K562 (cell line): ENCODE data around the gene PRSS53. TPM values are rescaled to one million over a fixed set of nuclear protein-coding genes. Genes with fewer than 3 reads are reported as not detected.
A peak's percentile ranks its signal among the peaks of the same experiment; 100 is the strongest.

Source experiments
- ATAC-seq: fragments of 200-7000 bp; cut with Tn5 transposase; 3 replicates; pipeline ENCODE4 v1.9.1; 2020; ENCODE audit warnings: moderate library complexity
- BruUV-seq: library from RNA; stranded (reverse); fragments of 400-500 nt; replicated peaks from 2 replicates; lab custom pipeline; 2021; lab: Mats Ljungman, UMichigan
- CTCF ChIA-PET: fragments of 300-600 bp; formaldehyde crosslinking; extraction: SDS; loops from one replicate; lab custom pipeline; 2021; ENCODE audit warnings: low intra/inter-chr PET ratio; lab: Yijun Ruan, JAX
- POLR2A ChIA-PET: fragments of 300-600, 350-650 bp; sonication (Branson Sonifier 250); formaldehyde crosslinking; extraction: SDS; loops from one replicate; lab custom pipeline; 2021; ENCODE audit warnings: antibody characterized with exemption, inconsistent platforms; lab: Yijun Ruan, JAX
- DNase-seq, 4 experiments: peaks; one replicate each; pipeline versions ENCODE4 v3.0.0 to v3.0.0-alpha.2; 2011 to 2018; ENCODE audit warnings: low spot score in 3 of 4, mixed read lengths in 3 of 4; ENCODE audit errors: extremely low read depth in 1 of 4
- FAIRE-seq: peaks from 2 replicates; lab custom pipeline; 2011; peaks lifted over from hg19 to GRCh38; lab: Jason Lieb, UNC
- H2AFZ ChIP-seq: 2 replicates; pipeline ENCODE4 v1.6.0; 2011; ENCODE audit warnings: low read depth, low read length, control low read depth, inconsistent platforms
- H3K27ac ChIP-seq: fragments of 200-600 bp; 3 replicates; pipeline ENCODE4 v1.8.0; 2011; ENCODE audit warnings: low read depth, mild to moderate bottlenecking, control low read depth, inconsistent platforms, low read length, moderate library complexity, mixed read lengths; ENCODE audit errors: extremely low read depth
- H3K27me3 ChIP-seq, 2 experiments: fragments of 300-600 bp in 1 of 2; 2 replicates in 1 of 2; 3 replicates in 1 of 2; pipeline versions ENCODE4 v1.6.0 to v1.8.0; 2011; ENCODE audit warnings: inconsistent platforms in 2 of 2, low read length in 2 of 2, mild to moderate bottlenecking in 1 of 2, mixed read lengths in 1 of 2, moderate library complexity in 1 of 2; ENCODE audit not compliant: control insufficient read depth in 2 of 2, insufficient read depth in 2 of 2
- H3K36me3 ChIP-seq: fragments of 300-600 bp; 3 replicates; pipeline ENCODE4 v1.8.0; 2011; ENCODE audit warnings: mild to moderate bottlenecking, low read length, inconsistent platforms; ENCODE audit not compliant: control insufficient read depth, insufficient read depth
- H3K4me1 ChIP-seq, 2 experiments: fragments of 200-600 bp in 1 of 2; replicated peaks in 1 of 2; 2 replicates in 1 of 2; 3 replicates in 1 of 2; pipeline versions ENCODE4 v1.5.1 to v1.8.0; 2011; ENCODE audit warnings: inconsistent platforms in 2 of 2, low read length in 2 of 2, mild to moderate bottlenecking in 1 of 2, mixed read lengths in 1 of 2, moderate library complexity in 1 of 2; ENCODE audit not compliant: control insufficient read depth in 2 of 2, insufficient read depth in 2 of 2
- H3K4me2 ChIP-seq: 2 replicates; pipeline ENCODE4 v1.6.1; 2011; ENCODE audit warnings: low read length, control low read depth, inconsistent platforms, mixed read lengths; ENCODE audit not compliant: insufficient read depth
- H3K4me3 ChIP-seq: fragments of 200-600 bp; sonication (generic), shearing (Covaris generic); 2 replicates; pipeline ENCODE4 v1.5.1; 2016; ENCODE audit warnings: control low read depth, inconsistent platforms
- H3K79me2 ChIP-seq: fragments of 200-600 bp; 3 replicates; pipeline ENCODE4 v1.8.0; 2011; ENCODE audit warnings: low read length, inconsistent platforms; ENCODE audit not compliant: control insufficient read depth, insufficient read depth
- H3K9ac ChIP-seq, 2 experiments: 2 replicates each; pipeline versions ENCODE4 v1.6.0 to v1.6.1; 2011; ENCODE audit warnings: low read depth in 2 of 2, low read length in 2 of 2, control low read depth in 1 of 2, inconsistent platforms in 1 of 2, mild to moderate bottlenecking in 1 of 2, mixed read lengths in 1 of 2; ENCODE audit not compliant: insufficient read depth in 1 of 2
- H3K9me1 ChIP-seq: one replicate; pipeline ENCODE4 v1.6.0; 2011; ENCODE audit warnings: inconsistent platforms, mild to moderate bottlenecking, low read length, moderate library complexity; ENCODE audit not compliant: control insufficient read depth, insufficient read depth
- H3K9me3 ChIP-seq: replicated peaks from 2 replicates; pipeline ENCODE4 v1.5.1; 2011; ENCODE audit warnings: low read depth, low read length, inconsistent platforms; ENCODE audit not compliant: control insufficient read depth, insufficient read depth
- H4K20me1 ChIP-seq: replicated peaks from 2 replicates; pipeline ENCODE4 v1.6.1; 2011; ENCODE audit warnings: low read length, inconsistent platforms, mixed read lengths; ENCODE audit not compliant: control insufficient read depth, insufficient read depth
- ATF1 ChIP-seq, 2 experiments: fragments of 450-650 bp in 1 of 2; IDR thresholded peaks; 2 replicates each; pipeline ENCODE4 v1.6.1; 2016; ENCODE audit warnings: missing compliant biosample characterization in 1 of 2, missing genetic modification characterization in 1 of 2
- CREB1 ChIP-seq, 2 experiments: sonication (generic) in 1 of 2; formaldehyde crosslinking in 1 of 2; IDR thresholded peaks; 2 replicates each; pipeline versions ENCODE4 v1.6.1 to v1.8.0; 2012 to 2022; ENCODE audit warnings: inconsistent platforms in 1 of 2, mild to moderate bottlenecking in 1 of 2, missing genetic modification reagents in 1 of 2, moderate library complexity in 1 of 2
- HDAC2 ChIP-seq: fragments of 450-650 bp; IDR thresholded peaks from 2 replicates; pipeline ENCODE4 v1.6.1; 2016; ENCODE audit warnings: mild to moderate bottlenecking
- JUND ChIP-seq, 2 experiments: IDR thresholded peaks; 2 replicates in 1 of 2; 3 replicates in 1 of 2; pipeline ENCODE4 v1.6.1; 2011; ENCODE audit warnings: borderline replicate concordance in 2 of 2, low read depth in 2 of 2, low read length in 2 of 2, improper control_type of control experiment in 1 of 2, missing biosample characterization in 1 of 2, missing genetic modification characterization in 1 of 2, missing genetic modification reagents in 1 of 2
- PYGO2 ChIP-seq: fragments of 450-650 bp; IDR thresholded peaks from 2 replicates; pipeline ENCODE4 v1.6.1; 2016; ENCODE audit warnings: mild to moderate bottlenecking, missing genetic modification characterization, moderate library complexity, missing compliant biosample characterization
- RAD51 ChIP-seq: fragments of 450-650 bp; IDR thresholded peaks from 2 replicates; pipeline ENCODE4 v1.7.1; 2016; ENCODE audit warnings: low read depth, mild to moderate bottlenecking, borderline replicate concordance
- SP1 ChIP-seq: sonication (generic); formaldehyde crosslinking; IDR thresholded peaks from 2 replicates; pipeline ENCODE4 v1.8.1; 2022; ENCODE audit warnings: mild to moderate bottlenecking, missing genetic modification reagents
- TCF3 ChIP-seq: sonication (generic); formaldehyde crosslinking; IDR thresholded peaks from 2 replicates; pipeline ENCODE4 v1.4.0; 2020; ENCODE audit warnings: mild to moderate bottlenecking, missing genetic modification reagents
- TRIM24 ChIP-seq, 2 experiments: fragments of 450-650 bp; IDR thresholded peaks; 2 replicates each; pipeline ENCODE4 v1.6.1; 2016
- ZFP36 ChIP-seq: fragments of 150-350 bp; IDR thresholded peaks from 2 replicates; pipeline ENCODE4 v1.6.1; 2018; ENCODE audit warnings: low read length, low read depth; ENCODE audit not compliant: partially characterized antibody
- ZFX ChIP-seq: sonication (generic); formaldehyde crosslinking; IDR thresholded peaks from 2 replicates; pipeline ENCODE4 v1.8.0; 2022; ENCODE audit warnings: mild to moderate bottlenecking, missing genetic modification reagents, moderate library complexity
- ZNF263 ChIP-seq: sonication (generic); formaldehyde crosslinking; IDR thresholded peaks from 2 replicates; pipeline ENCODE4 v1.8.0; 2022; ENCODE audit warnings: mild to moderate bottlenecking, missing genetic modification reagents, borderline replicate concordance
- WGBS: fragments of 100-300 bp; shearing (Covaris generic); methylation state at CpG from one replicate; pipeline ENCODE4 v1.1.6; 2016; ENCODE audit warnings: low coverage, mixed read lengths; ENCODE audit not compliant: insufficient coverage; ENCODE audit errors: missing lambda C conversion rate; 5-methylcytosine and 5-hydroxymethylcytosine counted together
- in situ Hi-C: fragments of 300-500 bp; cut with MboI; formaldehyde crosslinking; loops from 4 replicates; pipeline ENCODE4 v1.15.0; 2018; ENCODE audit warnings: inconsistent platforms, mixed read lengths
- intact Hi-C: fragments of 100-400 bp; cut with micrococcal nuclease; formaldehyde crosslinking; loops from 2 replicates; pipeline ENCODE4 v1.14.2; 2022
- polyA plus RNA-seq, 8 experiments: library from polyadenylated mRNA; depleted of rRNA in 4 of 8; stranded (reverse) in 5 of 8; unstranded in 3 of 8; fragments of >200 nt; fragmentation: Nextera tagmentation in 2 of 8; fragmentation: Illumina TruSeq in 1 of 8; extraction: Ambion mirVana in 2 of 8; extraction: Trizol in 1 of 8; gene quantifications; 2 replicates each; pipeline versions ENCODE4 v1.2.1 to v1.2.3, GENCODE V29; 2011 to 2014; ENCODE audit warnings: inconsistent platforms in 1 of 8, missing spikeins in 1 of 8
- total RNA-seq, 7 experiments: library from RNA; depleted of rRNA in 6 of 7; stranded (reverse); fragments of >200 nt in 6 of 7; fragmentation: Illumina TruSeq in 2 of 7; extraction: Trizol in 2 of 7; gene quantifications; 2 replicates each; pipeline versions ENCODE4 v1.2.1 to v1.2.3, GENCODE V29; 2011 to 2021; ENCODE audit warnings: low replicate concordance in 1 of 7
- TF ChIP-seq, protein P1 (sequence below): fragments of 450-650 bp; IDR thresholded peaks from 2 replicates; pipeline ENCODE4 v1.6.1; 2016; ENCODE audit warnings: antibody characterized with exemption
- TF ChIP-seq, protein P2 (sequence below): fragments of 450-650 bp; IDR thresholded peaks from 2 replicates; pipeline ENCODE4 v1.7.1; 2018; ENCODE audit warnings: mild to moderate bottlenecking, low read depth; ENCODE audit not compliant: partially characterized antibody
- TF ChIP-seq, protein P3 (sequence below): fragments of 250-450 bp; sonication (Bioruptor Pico); IDR thresholded peaks from 2 replicates; pipeline ENCODE4 v1.4.0; 2020

Gene PRSS53
- total and polyA plus RNA-seq, 9 of the 15 experiments (the other 6 are each of a cell fraction or from before 2014, with no cell fraction given) = 0.40 to 1.9 (median 0.78) TPM; not detected in 2

DNA sequence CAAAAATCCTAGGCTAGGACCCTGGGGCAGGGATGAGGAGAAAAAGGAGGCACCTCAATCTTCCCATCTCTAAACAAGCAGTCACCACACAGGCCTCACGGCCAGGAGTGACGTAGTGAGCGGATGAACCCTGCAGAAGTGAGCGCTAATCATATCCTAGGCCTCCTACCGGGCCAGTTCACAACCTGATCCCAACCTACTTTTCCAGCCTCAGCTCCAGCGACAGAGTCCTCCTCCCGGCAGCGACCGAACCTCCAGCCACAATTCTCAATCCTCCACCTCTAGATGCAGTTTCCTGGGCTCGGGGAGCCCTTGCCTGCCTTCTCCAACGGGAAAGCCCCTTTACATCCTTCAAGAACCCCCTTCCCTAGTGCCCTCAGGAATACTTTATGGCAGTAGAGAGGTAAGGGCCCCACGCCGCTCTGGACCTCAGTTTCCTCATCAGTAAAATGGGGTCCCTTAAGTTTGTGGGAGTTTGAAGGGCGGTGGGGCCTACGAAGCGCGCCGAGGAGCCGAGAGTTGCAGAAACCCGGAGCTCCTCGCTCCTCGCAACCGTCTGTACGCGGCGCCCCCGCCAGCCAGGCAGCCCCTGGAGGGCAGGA is 16.1 kb downstream of the PRSS53 start:
- under 1% methylated on average over 27 of the region's 27 CpGs for WGBS
- Histone ChIP-seq H3K9me3 (no peaks in the 10 kb centered on the region), H3K36me3 (peaks cover 20% of the 10 kb centered on the region), H3K27me3 (no peaks in the 10 kb centered on the region), H4K20me1 (no peaks in the 10 kb centered on the region; the same call in 1 of the 2 replicates), H3K27ac (peak overlapping the region; percentile 88), H3K79me2 (peaks cover 68% of the 10 kb centered on the region), H3K4me3 (peak overlapping the region; percentile 79), H3K4me2 (peak overlapping the region; percentile 97), H3K4me1 (peaks cover 11 to 22% of the 10 kb centered on the region in 2 experiments; a peak in 4 of 5 replicates), H3K9me1 (no peaks in the 10 kb centered on the region), H3K9ac (peak overlapping the region; percentile 86 to 94), H2AFZ (peak overlapping the region; percentile 95)
- FAIRE-seq = peak; percentile 74
- ChIA-PET CTCF (no interaction called here), POLR2A (interaction anchor here (0.5 to 3.0 kb wide), 15 partner anchors 9 to 215 kb away, joined by 3 to 21 read pairs (median 3); partner anchors contain the start of genes FUS, HSD3B7 and STX4)
- in situ Hi-C loops = no loop called here
- DNase-seq = peak; percentile 48 to 74 (median 56)
- BruUV-seq = TSS peak; percentile 66
- peak; percentile 47 for ATAC-seq
- intact Hi-C loops = loop anchor here (1.0 to 5.0 kb wide), 2 partner anchors 39 to 80 kb away; partner anchors contain the start of gene STX4
- TF ChIP-seq PYGO2 (tag) (no peak), ZFP36 (peak; percentile 63), RAD51 (no peak), ATF1 (CRISPR knock-in tag; IDR thresholded peaks at IDR 0.05) (no peak), ATF1 (tag; IDR thresholded peaks at IDR 0.05) (0 out of 2 replicates have a peak, but pooled peaks have one; percentile 24), TRIM24 (IDR thresholded peaks at IDR 0.05) (0 out of 4 replicates have a peak, but pooled peaks of 1 of the 2 experiments have one; percentile 7), TCF3 (CRISPR knock-in tag) (no peak), ZFX (CRISPR knock-in tag) (peak; percentile 91), ZNF263 (CRISPR knock-in tag) (peak; percentile 23; the same call in 1 of the 2 replicates), HDAC2 (peak; percentile 69), JUND (IDR thresholded peaks at IDR 0.05; ENCODE audit: borderline replicate concordance, low read depth, low read length) (0 out of 2 replicates have a peak, but pooled peaks have one; percentile 21), JUND (tag; IDR thresholded peaks at IDR 0.05; ENCODE audit: borderline replicate concordance, low read depth, low read length) (no peak; the same call in 2 of the 3 replicates), SP1 (CRISPR knock-in tag) (0 out of 2 replicates have a peak, but pooled peaks have one; percentile 1), CREB1 (IDR thresholded peaks at IDR 0.05) (no peak; the same call in none of the 2 replicates), CREB1 (CRISPR knock-in tag; IDR thresholded peaks at IDR 0.05) (peak; percentile 47)
- TF ChIP-seq, protein P1, sequence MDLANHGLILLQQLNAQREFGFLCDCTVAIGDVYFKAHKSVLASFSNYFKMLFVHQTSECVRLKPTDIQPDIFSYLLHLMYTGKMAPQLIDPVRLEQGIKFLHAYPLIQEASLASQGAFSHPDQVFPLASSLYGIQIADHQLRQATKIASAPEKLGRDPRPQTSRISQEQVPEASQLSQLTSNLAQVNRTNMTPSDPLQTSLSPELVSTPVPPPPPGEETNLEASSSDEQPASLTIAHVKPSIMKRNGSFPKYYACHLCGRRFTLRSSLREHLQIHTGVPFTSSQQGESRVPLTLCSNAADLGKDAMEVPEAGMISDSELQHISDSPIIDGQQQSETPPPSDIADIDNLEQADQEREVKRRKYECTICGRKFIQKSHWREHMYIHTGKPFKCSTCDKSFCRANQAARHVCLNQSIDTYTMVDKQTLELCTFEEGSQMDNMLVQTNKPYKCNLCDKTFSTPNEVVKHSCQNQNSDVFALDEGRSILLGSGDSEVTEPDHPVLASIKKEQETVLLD = 0 out of 2 replicates have a peak, but pooled peaks have one; percentile 16
- TF ChIP-seq, protein P2, sequence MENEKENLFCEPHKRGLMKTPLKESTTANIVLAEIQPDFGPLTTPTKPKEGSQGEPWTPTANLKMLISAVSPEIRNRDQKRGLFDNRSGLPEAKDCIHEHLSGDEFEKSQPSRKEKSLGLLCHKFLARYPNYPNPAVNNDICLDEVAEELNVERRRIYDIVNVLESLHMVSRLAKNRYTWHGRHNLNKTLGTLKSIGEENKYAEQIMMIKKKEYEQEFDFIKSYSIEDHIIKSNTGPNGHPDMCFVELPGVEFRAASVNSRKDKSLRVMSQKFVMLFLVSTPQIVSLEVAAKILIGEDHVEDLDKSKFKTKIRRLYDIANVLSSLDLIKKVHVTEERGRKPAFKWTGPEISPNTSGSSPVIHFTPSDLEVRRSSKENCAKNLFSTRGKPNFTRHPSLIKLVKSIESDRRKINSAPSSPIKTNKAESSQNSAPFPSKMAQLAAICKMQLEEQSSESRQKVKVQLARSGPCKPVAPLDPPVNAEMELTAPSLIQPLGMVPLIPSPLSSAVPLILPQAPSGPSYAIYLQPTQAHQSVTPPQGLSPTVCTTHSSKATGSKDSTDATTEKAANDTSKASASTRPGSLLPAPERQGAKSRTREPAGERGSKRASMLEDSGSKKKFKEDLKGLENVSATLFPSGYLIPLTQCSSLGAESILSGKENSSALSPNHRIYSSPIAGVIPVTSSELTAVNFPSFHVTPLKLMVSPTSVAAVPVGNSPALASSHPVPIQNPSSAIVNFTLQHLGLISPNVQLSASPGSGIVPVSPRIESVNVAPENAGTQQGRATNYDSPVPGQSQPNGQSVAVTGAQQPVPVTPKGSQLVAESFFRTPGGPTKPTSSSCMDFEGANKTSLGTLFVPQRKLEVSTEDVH = peak; percentile 43
- TF ChIP-seq, protein P3, sequence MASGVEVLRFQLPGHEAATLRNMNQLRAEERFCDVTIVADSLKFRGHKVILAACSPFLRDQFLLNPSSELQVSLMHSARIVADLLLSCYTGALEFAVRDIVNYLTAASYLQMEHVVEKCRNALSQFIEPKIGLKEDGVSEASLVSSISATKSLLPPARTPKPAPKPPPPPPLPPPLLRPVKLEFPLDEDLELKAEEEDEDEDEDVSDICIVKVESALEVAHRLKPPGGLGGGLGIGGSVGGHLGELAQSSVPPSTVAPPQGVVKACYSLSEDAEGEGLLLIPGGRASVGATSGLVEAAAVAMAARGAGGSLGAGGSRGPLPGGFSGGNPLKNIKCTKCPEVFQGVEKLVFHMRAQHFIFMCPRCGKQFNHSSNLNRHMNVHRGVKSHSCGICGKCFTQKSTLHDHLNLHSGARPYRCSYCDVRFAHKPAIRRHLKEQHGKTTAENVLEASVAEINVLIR (CRISPR knock-in tag) = 0 out of 2 replicates have a peak, but pooled peaks have one; percentile 14
